Mucosa of rectum (tissue), 2 donors: Measurements from ENCODE around the gene RASAL1.

Experiments used
- H3K27ac ChIP-seq, 2 donors: one replicate each; pipeline ENCODE4 v1.7.0; 2013; ENCODE audit warnings: inconsistent platforms in 2 of 2, low read depth in 2 of 2, low read length in 2 of 2
- H3K27me3 ChIP-seq, 2 donors: one replicate each; pipeline ENCODE4 v1.7.0; 2013; ENCODE audit warnings: low read length in 2 of 2; ENCODE audit not compliant: control insufficient read depth in 2 of 2, insufficient read depth in 2 of 2
- H3K36me3 ChIP-seq, 2 donors: one replicate each; pipeline ENCODE4 v1.7.0; 2013; ENCODE audit warnings: low read length in 2 of 2; ENCODE audit not compliant: control insufficient read depth in 2 of 2, insufficient read depth in 2 of 2
- H3K4me1 ChIP-seq, 2 donors: one replicate each; pipeline ENCODE4 v1.7.0; 2013; ENCODE audit warnings: low read length in 2 of 2, mild to moderate bottlenecking in 1 of 2; ENCODE audit not compliant: control insufficient read depth in 2 of 2, insufficient read depth in 2 of 2
- H3K4me3 ChIP-seq, 2 donors: one replicate each; pipeline ENCODE4 v1.7.0; 2013; ENCODE audit warnings: low read length in 2 of 2
- H3K9ac ChIP-seq, 2 donors: one replicate each; pipeline ENCODE4 v1.7.0; 2013; ENCODE audit warnings: low read length in 2 of 2, low read depth in 1 of 2, mild to moderate bottlenecking in 1 of 2
- H3K9me3 ChIP-seq, 2 donors: one replicate each; pipeline ENCODE4 v1.7.0; 2013; ENCODE audit warnings: low read length in 2 of 2; ENCODE audit not compliant: control insufficient read depth in 2 of 2
- donor health status: healthy.
- donor health status: Normal muscosa, but diverticular disease.

The RASAL1 gene

GRCh38 chr12:113088971-113089756, 46.4 kb downstream of the RASAL1 start:
- Histone ChIP-seq H3K27ac (peak overlapping the region in 1 of 2 donors; percentile 9), H3K27me3 (peaks cover 0 to 6% of the 10 kb centered on the region in 2 donors), H3K4me3 (no peak overlapping the region), H3K9ac (no peak overlapping the region), H3K4me1 (peaks cover 0 to 5% of the 10 kb centered on the region in 2 donors), H3K36me3 (no peaks in the 10 kb centered on the region), H3K9me3 (no peaks in the 10 kb centered on the region)

DNA sequence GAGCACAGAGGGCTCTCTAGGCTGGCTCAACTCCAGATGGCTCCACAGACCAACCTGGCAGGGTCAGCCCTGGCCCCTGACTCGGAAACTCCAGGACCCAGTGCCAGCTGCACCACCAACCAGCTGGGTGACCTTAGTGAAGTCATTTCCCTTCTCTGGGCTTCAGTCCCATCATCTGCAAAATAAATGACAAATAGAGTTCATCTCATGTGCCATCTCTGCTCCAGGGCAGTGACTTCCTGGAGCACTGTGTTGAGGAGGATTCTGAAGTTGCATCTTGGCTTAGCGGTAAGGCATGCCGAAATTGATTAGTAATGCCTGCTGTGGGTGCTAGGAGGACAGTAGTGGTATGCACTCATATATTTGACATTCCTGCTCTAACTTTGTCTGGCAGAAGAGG, 47.5 kb downstream of the RASAL1 start:
- Histone ChIP-seq H3K9ac (no peak overlapping the region), H3K36me3 (no peaks in the 10 kb centered on the region), H3K27me3 (peaks cover 0 to 6% of the 10 kb centered on the region in 2 donors), H3K27ac (no peak overlapping the region), H3K9me3 (no peaks in the 10 kb centered on the region), H3K4me1 (peaks cover 0 to 4% of the 10 kb centered on the region in 2 donors), H3K4me3 (no peak overlapping the region)

DNA sequence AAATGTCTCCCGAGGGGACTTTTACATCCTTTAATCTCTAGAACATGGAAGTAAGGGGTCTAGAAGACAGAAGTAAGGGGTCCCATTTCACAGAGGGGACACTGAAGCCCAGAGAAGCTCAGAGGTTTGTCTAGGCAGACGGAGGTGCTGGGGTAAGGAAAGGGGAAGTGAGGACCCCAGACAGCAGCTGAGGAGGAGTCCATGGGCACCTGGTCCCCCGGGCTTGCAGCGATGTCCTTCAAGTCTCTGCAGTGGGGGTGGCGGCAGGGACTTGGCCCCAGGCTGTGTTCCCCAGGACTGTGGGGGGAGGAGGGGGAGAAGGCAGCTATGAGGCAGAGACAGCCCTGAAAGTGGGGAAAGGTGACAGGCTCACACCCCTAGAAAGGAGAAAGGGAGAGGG, 48.4 kb downstream of the RASAL1 start:
- Histone ChIP-seq H3K27ac (no peak overlapping the region), H3K9ac (no peak overlapping the region), H3K36me3 (no peaks in the 10 kb centered on the region), H3K27me3 (peaks cover 0 to 6% of the 10 kb centered on the region in 2 donors), H3K9me3 (no peaks in the 10 kb centered on the region), H3K4me1 (no peaks in the 10 kb centered on the region), H3K4me3 (no peak overlapping the region)

DNA sequence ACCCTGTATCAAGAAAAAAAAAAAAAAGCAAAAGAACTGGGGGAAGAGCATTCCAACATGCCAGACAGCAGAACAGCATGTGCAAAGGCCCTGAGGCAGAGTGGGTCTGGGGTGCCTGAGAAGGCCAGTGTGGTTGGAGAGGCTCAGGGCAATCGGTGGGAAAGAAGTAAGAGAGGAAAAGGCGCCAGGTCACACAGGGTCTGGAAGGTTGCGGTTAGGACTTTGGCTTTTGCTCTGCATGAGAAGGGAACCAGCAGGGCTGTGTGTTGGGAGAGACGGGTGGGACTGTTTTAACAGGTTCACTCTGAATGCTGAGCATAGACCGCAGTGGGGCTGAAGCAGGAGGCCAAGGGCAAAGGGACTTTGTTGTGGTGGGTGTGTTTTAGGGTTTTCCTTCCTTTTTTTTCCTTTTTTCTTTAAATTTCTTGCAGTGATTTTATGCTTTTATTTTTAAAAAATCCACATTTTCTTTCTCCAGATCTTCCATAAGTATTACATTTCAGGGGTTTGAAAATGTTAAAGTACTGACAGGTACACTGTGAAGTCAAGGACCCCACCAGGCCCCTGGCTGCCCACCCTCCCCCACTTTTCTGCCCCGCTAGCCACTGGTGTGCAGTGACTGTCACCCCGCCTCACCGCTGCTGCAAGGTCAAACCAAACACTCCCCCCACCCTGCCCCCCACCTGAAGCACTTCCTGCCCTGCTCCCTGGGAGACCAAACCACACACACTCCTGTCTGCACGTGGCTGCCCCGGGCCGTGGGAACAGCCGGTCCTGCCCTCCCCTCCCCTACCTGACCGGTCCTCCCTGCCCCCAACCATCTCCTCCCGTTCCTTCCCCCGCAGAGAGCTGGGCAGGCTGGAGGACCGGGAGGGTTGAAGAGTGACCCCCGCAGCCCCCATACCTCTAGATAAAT, 49.1 kb downstream of the RASAL1 start:
- Histone ChIP-seq H3K36me3 (no peaks in the 10 kb centered on the region), H3K9me3 (no peaks in the 10 kb centered on the region), H3K9ac (no peak overlapping the region), H3K27me3 (peaks cover 0 to under 1% of the 10 kb centered on the region in 2 donors), H3K4me1 (no peaks in the 10 kb centered on the region), H3K27ac (no peak overlapping the region), H3K4me3 (no peak overlapping the region)

DNA sequence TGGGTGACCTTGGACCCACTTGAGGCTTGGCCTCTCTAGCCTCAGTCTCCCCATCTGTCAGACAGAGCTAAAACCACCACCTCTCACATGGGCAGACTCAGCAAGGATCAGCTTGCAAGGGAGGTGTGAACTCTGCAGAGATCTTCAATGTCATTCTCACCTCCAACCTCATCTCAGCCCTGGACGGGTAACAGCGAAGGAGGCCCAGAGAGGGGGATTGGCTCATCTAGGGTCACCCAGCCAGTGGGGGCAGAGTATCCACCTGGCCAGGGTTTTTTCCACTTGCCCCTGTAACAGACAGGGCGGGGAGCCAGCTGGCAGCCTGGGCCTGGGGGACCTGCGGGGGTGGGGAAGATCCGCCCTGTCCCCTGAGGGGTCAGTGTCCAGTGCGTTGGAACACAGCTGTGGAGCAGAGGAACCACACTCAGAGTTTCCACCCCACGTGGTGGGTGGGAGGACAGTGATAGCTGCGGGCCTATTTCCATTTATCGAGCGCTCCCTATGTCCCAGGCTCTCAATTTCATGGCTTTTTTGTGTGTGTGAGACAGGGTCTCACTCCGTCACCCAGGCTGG, 51.6 kb downstream of the RASAL1 start:
- Histone ChIP-seq H3K9me3 (no peaks in the 10 kb centered on the region), H3K27ac (no peak overlapping the region), H3K36me3 (no peaks in the 10 kb centered on the region), H3K27me3 (no peaks in the 10 kb centered on the region), H3K4me1 (no peaks in the 10 kb centered on the region), H3K4me3 (no peak overlapping the region), H3K9ac (no peak overlapping the region)

- Histone ChIP-seq H3K36me3 (no peaks in the 10 kb centered on the region), H3K4me1 (no peaks in the 10 kb centered on the region), H3K4me3 (no peak overlapping the region), H3K9ac (no peak overlapping the region), H3K27me3 (peaks cover 0 to 2% of the 10 kb centered on the region in 2 donors), H3K9me3 (no peaks in the 10 kb centered on the region), H3K27ac (no peak overlapping the region)
These were observed 52.9 kb downstream of the RASAL1 start for GRCh38 chr12:113082486-113083148.

GRCh38 chr12:113081873-113082272, 53.7 kb downstream of the RASAL1 start:
- no peaks in the 10 kb centered on the region for H3K9me3 ChIP-seq
- H3K4me1 ChIP-seq, result no peaks in the 10 kb centered on the region
- no peak overlapping the region for H3K27ac ChIP-seq
- H3K27me3 ChIP-seq, result peaks cover 4 to 5% of the 10 kb centered on the region in 2 donors
- H3K36me3 ChIP-seq, result no peaks in the 10 kb centered on the region
- H3K4me3 ChIP-seq, result no peak overlapping the region
- H3K9ac ChIP-seq, result no peak overlapping the region

- H3K27me3 ChIP-seq, result peaks cover 4 to 5% of the 10 kb centered on the region in 2 donors
- H3K9ac ChIP-seq, result no peak overlapping the region
- H3K9me3 ChIP-seq, result no peaks in the 10 kb centered on the region
- H3K4me1 ChIP-seq, result no peaks in the 10 kb centered on the region
- H3K36me3 ChIP-seq, result no peaks in the 10 kb centered on the region
- H3K4me3 ChIP-seq, result no peak overlapping the region
- no peak overlapping the region for H3K27ac ChIP-seq
These were observed 57.7 kb downstream of the RASAL1 start for GRCh38 chr12:113077859-113078255.

DNA sequence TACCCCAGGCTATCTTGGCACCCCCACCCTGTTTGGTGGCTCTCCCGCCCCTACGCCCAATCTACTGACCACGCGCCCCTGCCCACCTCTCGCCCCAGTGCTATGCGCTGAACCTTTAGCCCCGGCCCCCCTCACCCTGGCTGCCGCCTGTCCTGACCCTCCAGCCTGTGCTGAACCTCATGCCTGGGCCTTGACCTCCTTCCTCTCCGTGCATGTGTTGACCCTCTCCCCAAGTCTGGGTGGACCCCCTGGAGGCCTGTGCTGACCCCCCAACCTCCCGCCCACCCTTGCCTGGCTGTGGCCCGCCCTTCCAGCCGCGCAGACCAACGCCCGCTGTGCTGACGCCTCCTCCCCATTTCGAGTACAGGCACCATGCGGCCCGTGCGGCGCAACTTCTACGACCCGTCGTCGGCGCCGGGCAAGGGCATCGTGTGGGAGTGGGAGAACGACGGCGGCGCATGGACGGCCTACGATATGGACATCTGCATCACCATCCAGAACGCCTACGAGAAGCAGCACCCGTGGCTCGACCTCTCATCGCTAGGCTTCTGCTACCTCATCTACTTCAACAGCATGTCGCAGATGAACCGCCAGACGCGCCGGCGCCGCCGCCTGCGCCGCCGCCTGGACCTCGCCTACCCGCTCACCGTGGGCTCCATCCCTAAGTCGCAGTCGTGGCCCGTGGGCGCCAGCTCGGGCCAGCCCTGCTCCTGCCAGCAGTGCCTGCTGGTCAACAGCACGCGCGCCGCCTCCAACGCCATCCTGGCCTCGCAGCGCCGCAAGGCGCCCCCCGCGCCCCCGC, 58.3 kb downstream of the RASAL1 start:
- Histone ChIP-seq H3K9me3 (no peaks in the 10 kb centered on the region), H3K27me3 (peaks cover 4 to 5% of the 10 kb centered on the region in 2 donors), H3K36me3 (no peaks in the 10 kb centered on the region), H3K9ac (no peak overlapping the region), H3K4me3 (no peak overlapping the region), H3K4me1 (no peaks in the 10 kb centered on the region), H3K27ac (no peak overlapping the region)
